Endothelial cell of umbilical vein (primary cell): Measurements from ENCODE around the gene TANGO2. TPM values are rescaled to one million over a fixed set of nuclear protein-coding genes. Genes with fewer than 3 reads are reported as not detected.

Experiments
- BruUV-seq: library from RNA; stranded (reverse); fragments of 400-500 nt; replicated peaks from 2 replicates; lab custom pipeline; 2021; lab: Mats Ljungman, UMichigan
- CTCF ChIA-PET: fragments of 300-600, 350-600 bp; sonication (Branson Sonifier 250); formaldehyde crosslinking; loops from one replicate; lab custom pipeline; 2021; ENCODE audit warnings: antibody characterized with exemption, inconsistent platforms; lab: Charles Lee
- POLR2A ChIA-PET: fragments of 300-600, 350-600 bp; sonication (Branson Sonifier 250); formaldehyde crosslinking; loops from one replicate; lab custom pipeline; 2021; ENCODE audit warnings: antibody characterized with exemption, inconsistent platforms; lab: Charles Lee
- DNase-seq: peaks from one replicate; pipeline ENCODE4 v3.0.0-alpha.2; 2011; ENCODE audit warnings: low read depth, low spot score
- FAIRE-seq: peaks from 2 replicates; lab custom pipeline; 2011; peaks lifted over from hg19 to GRCh38; lab: Jason Lieb, UNC
- H2AFZ ChIP-seq: 2 replicates; pipeline ENCODE4 v1.6.0; 2012; ENCODE audit warnings: low read depth, low read length, control low read depth, inconsistent platforms
- H3K27ac ChIP-seq: 2 replicates; pipeline ENCODE4 v1.5.1; 2011; ENCODE audit warnings: low read depth, mild to moderate bottlenecking, control low read depth, low read length, moderate library complexity; ENCODE audit not compliant: insufficient read depth
- H3K27me3 ChIP-seq, 2 experiments: 2 replicates each; pipeline versions ENCODE4 v1.6.0 to v1.6.1; 2011; ENCODE audit warnings: low read length in 2 of 2, mixed read lengths in 1 of 2; ENCODE audit not compliant: control insufficient read depth in 2 of 2, insufficient read depth in 2 of 2
- H3K36me3 ChIP-seq, 2 experiments: 2 replicates in 1 of 2; 3 replicates in 1 of 2; pipeline ENCODE4 v1.5.1; 2011; ENCODE audit warnings: low read length in 2 of 2, mild to moderate bottlenecking in 1 of 2, moderate library complexity in 1 of 2; ENCODE audit not compliant: control insufficient read depth in 2 of 2, insufficient read depth in 2 of 2; ENCODE audit errors: extremely low read depth in 1 of 2
- H3K4me1 ChIP-seq: 3 replicates; pipeline ENCODE4 v1.5.1; 2011; ENCODE audit warnings: mild to moderate bottlenecking, low read length; ENCODE audit not compliant: control insufficient read depth, insufficient read depth; ENCODE audit errors: extremely low read depth
- H3K4me2 ChIP-seq: 2 replicates; pipeline ENCODE4 v1.6.1; 2011; ENCODE audit warnings: low read length, control low read depth, mixed read lengths; ENCODE audit not compliant: insufficient read depth
- H3K4me3 ChIP-seq, 3 experiments: fragments of 200-600 bp in 1 of 3; sonication (generic), shearing (Covaris generic) in 1 of 3; replicated peaks in 1 of 3; 2 replicates each; pipeline ENCODE4 v1.5.1; 2011 to 2016; ENCODE audit warnings: control low read depth in 3 of 3, low read length in 3 of 3, mild to moderate bottlenecking in 2 of 3, inconsistent platforms in 1 of 3, low read depth in 1 of 3, moderate library complexity in 1 of 3; ENCODE audit not compliant: insufficient read depth in 1 of 3
- H3K79me2 ChIP-seq: 2 replicates; pipeline ENCODE4 v1.6.0; 2012; ENCODE audit warnings: low read length, inconsistent platforms; ENCODE audit not compliant: control insufficient read depth, insufficient read depth
- H3K9ac ChIP-seq: replicated peaks from 2 replicates; pipeline ENCODE3; 2011; ENCODE audit warnings: low read length, control low read depth; ENCODE audit not compliant: insufficient read depth; ENCODE audit errors: extremely low read depth
- H3K9me1 ChIP-seq: replicated peaks from 3 replicates; pipeline ENCODE4 v1.6.0; 2011; ENCODE audit warnings: mild to moderate bottlenecking, low read length; ENCODE audit not compliant: control insufficient read depth, insufficient read depth; ENCODE audit errors: extremely low read depth
- H3K9me3 ChIP-seq: replicated peaks from 2 replicates; pipeline ENCODE4 v1.5.1; 2012; ENCODE audit warnings: low read length, inconsistent platforms; ENCODE audit not compliant: control insufficient read depth, insufficient read depth
- H4K20me1 ChIP-seq: replicated peaks from 2 replicates; pipeline ENCODE3; 2011; ENCODE audit warnings: mild to moderate bottlenecking, low read length; ENCODE audit not compliant: control insufficient read depth, insufficient read depth; ENCODE audit errors: extremely low read depth
- CTCF ChIP-seq, 2 donors: IDR thresholded peaks; 1 replicate in 1 of 2; 2 replicates in 1 of 2; pipeline ENCODE4 v1.5.1; 2011; ENCODE audit warnings: low read length in 2 of 2, mild to moderate bottlenecking in 2 of 2, moderate library complexity in 2 of 2, control low read depth in 1 of 2, inconsistent platforms in 1 of 2, low read depth in 1 of 2; ENCODE audit not compliant: insufficient read depth in 1 of 2; ENCODE audit errors: extremely low read depth in 1 of 2
- EZH2 ChIP-seq: IDR thresholded peaks from 2 replicates; pipeline ENCODE4 v1.6.1; 2012; ENCODE audit warnings: borderline replicate concordance, low read depth, mild to moderate bottlenecking, moderate library complexity, low read length, inconsistent platforms; ENCODE audit not compliant: severe bottlenecking
- FOS ChIP-seq: IDR thresholded peaks from 2 replicates; pipeline ENCODE4 v1.6.1; 2011; ENCODE audit warnings: mild to moderate bottlenecking, low read length, moderate library complexity, borderline replicate concordance; ENCODE audit not compliant: insufficient read depth
- GATA2 ChIP-seq: IDR thresholded peaks from 2 replicates; pipeline ENCODE4 v1.7.0; 2011; ENCODE audit warnings: low read depth, mild to moderate bottlenecking, moderate library complexity, mixed read lengths, low read length; ENCODE audit not compliant: insufficient read length, insufficient read depth
- JUN ChIP-seq: IDR thresholded peaks from 2 replicates; pipeline ENCODE4 v1.6.1; 2011; ENCODE audit warnings: borderline replicate concordance, low read depth; ENCODE audit not compliant: insufficient read length, insufficient read depth
- MAX ChIP-seq: IDR thresholded peaks from 2 replicates; pipeline ENCODE4 v1.6.1; 2011; ENCODE audit not compliant: insufficient read depth, insufficient read length
- MYC ChIP-seq: IDR thresholded peaks from one replicate; pipeline ENCODE4 v1.6.1; 2011; ENCODE audit warnings: mild to moderate bottlenecking, low read depth, low read length
- POLR2A ChIP-seq: IDR thresholded peaks from 2 replicates; pipeline ENCODE4 v1.6.1; 2012; ENCODE audit warnings: low read depth, mild to moderate bottlenecking, control low read depth, low read length
- POLR2AphosphoS5 ChIP-seq: IDR thresholded peaks from 2 replicates; pipeline ENCODE4 v1.6.1; 2012; ENCODE audit warnings: low read depth, mild to moderate bottlenecking, control low read depth, low read length, moderate library complexity; ENCODE audit not compliant: insufficient read depth
- dilution Hi-C: fragments of 300-500 bp; cut with MboI; formaldehyde crosslinking; loops from one replicate; pipeline ENCODE4 v1.15.0; 2019; ENCODE audit warnings: low sequenced_read_pairs; ENCODE audit not compliant: extremely low pct_ligation_motif_present
- intact Hi-C: fragments of 100-400 bp; cut with micrococcal nuclease; formaldehyde crosslinking; loops from one replicate; pipeline ENCODE4 v1.10.0; 2022
- polyA plus RNA-seq, 4 experiments: library from polyadenylated mRNA; depleted of rRNA in 3 of 4; stranded (reverse) in 3 of 4; unstranded in 1 of 4; fragments of >200 nt; gene quantifications; 2 replicates each; pipeline versions ENCODE4 v1.2.1 to v1.2.3, GENCODE V29; 2011 to 2012; ENCODE audit warnings: missing spikeins in 1 of 4
- total RNA-seq: library from RNA; stranded (reverse); gene quantifications from 2 replicates; pipeline ENCODE4 v1.2.3, GENCODE V29; 2021

Gene TANGO2
- total and polyA plus RNA-seq, 2 donors (not counting 3 experiments of a cell fraction or from before 2014, with no cell fraction given): 40.0 to 49.3 TPM

- Histone ChIP-seq H3K9me3 (no peaks in the 10 kb centered on the region), H3K4me2 (no peak overlapping the region), H4K20me1 (no peaks in the 10 kb centered on the region), H3K79me2 (peaks cover 45% of the 10 kb centered on the region), H3K27me3 (no peaks in the 10 kb centered on the region), H3K27ac (no peak overlapping the region), H3K9me1 (no peaks in the 10 kb centered on the region), H3K9ac (no peak overlapping the region), H3K36me3 (peaks cover 61 to 68% of the 10 kb centered on the region in 2 experiments), H3K4me1 (no peaks in the 10 kb centered on the region), H3K4me3 (no peak overlapping the region), H2AFZ (no peak overlapping the region)
- no peak for TF ChIP-seq CTCF (IDR thresholded peaks at IDR 0.05; ENCODE audit: extremely low read depth in 1 of 2, insufficient read depth in 1 of 2, low read depth in 1 of 2, low read length in 2 of 2)
- TF ChIP-seq POLR2AphosphoS5: no peak
- TF ChIP-seq GATA2: no peak
- TF ChIP-seq EZH2: no peak
- no peak for TF ChIP-seq JUN
- TF ChIP-seq MYC: no peak
- no peak for TF ChIP-seq POLR2A
- TF ChIP-seq FOS: no peak
- TF ChIP-seq MAX: no peak
- POLR2A ChIA-PET: no interaction called here
- no TSS peak for BruUV-seq
- intact Hi-C loops (no loop called here), dilution Hi-C loops (no loop called here)
- no peak for FAIRE-seq
- DNase-seq: no peak
- CTCF ChIA-PET: no interaction called here
Observed at GRCh38 chr22:20093418-20094196, 72.7 kb downstream of the TANGO2 start.
